Type B pancreatic cell (in vitro differentiated cells): Measurements from ENCODE around the gene CCT7. TPM values are rescaled to one million over a fixed set of nuclear protein-coding genes. Genes with fewer than 3 reads are reported as not detected.
A peak's percentile ranks its signal among the peaks of the same experiment; 100 is the strongest.
"Not testable (repeated sequence)": the region's sequence is repeated elsewhere in the genome, so short reads cannot be mapped to it uniquely, and the experiment has no call there.

Experiments
- DNase-seq: peaks from one replicate; pipeline ENCODE4 v3.0.0; 2021; ENCODE audit warnings: mixed read lengths; ENCODE audit not compliant: unreplicated experiment; ENCODE audit errors: extremely low spot score
- H3K27ac Mint-ChIP-seq: 2 replicates; pipeline ENCODE4 v1.8.0; 2021; ENCODE audit warnings: mild to moderate bottlenecking, mixed read lengths
- H3K27me3 Mint-ChIP-seq: 2 replicates; pipeline ENCODE4 v1.8.0; 2021; ENCODE audit warnings: mixed read lengths
- H3K36me3 Mint-ChIP-seq: 2 replicates; pipeline ENCODE4 v1.8.0; 2021; ENCODE audit warnings: mixed read lengths
- H3K4me1 Mint-ChIP-seq: one replicate; pipeline ENCODE4 v1.8.0; 2021; ENCODE audit warnings: mixed read lengths; ENCODE audit not compliant: unreplicated experiment
- H3K4me3 Mint-ChIP-seq: 2 replicates; pipeline ENCODE4 v1.8.0; 2021; ENCODE audit warnings: mild to moderate bottlenecking, mixed read lengths
- H3K9me3 Mint-ChIP-seq: 2 replicates; pipeline ENCODE4 v1.8.0; 2021; ENCODE audit warnings: mixed read lengths
- CTCF ChIP-seq: fragments of 200-600 bp; sonication (generic); conservative IDR thresholded peaks from 2 replicates; pipeline ENCODE4 v1.5.0; 2021; ENCODE audit warnings: antibody characterized with exemption, mild to moderate bottlenecking
- total RNA-seq: library from RNA; stranded (reverse); gene quantifications from 2 replicates; pipeline ENCODE4 v1.2.1, GENCODE V29; 2021; ENCODE audit warnings: low replicate concordance

CCT7 gene
- total RNA-seq, 1 donor from 2014 or later, result 300 TPM

- Mint-ChIP-seq H3K36me3 (no peaks in the 10 kb centered on the region), H3K9me3 (no peaks in the 10 kb centered on the region), H3K27me3 (no peaks in the 10 kb centered on the region), H3K4me1 (no peaks in the 10 kb centered on the region), H3K4me3 (no peak overlapping the region), H3K27ac (no peak overlapping the region)
- TF ChIP-seq CTCF, result no peak
- DNase-seq, result no peak
Observed at GRCh38 chr2:73259704-73260337, 25.7 kb downstream of the CCT7 start.

- Mint-ChIP-seq H3K4me1 (no peaks in the 10 kb centered on the region), H3K9me3 (no peaks in the 10 kb centered on the region), H3K27ac (no peak overlapping the region), H3K4me3 (no peak overlapping the region), H3K27me3 (no peaks in the 10 kb centered on the region), H3K36me3 (no peaks in the 10 kb centered on the region)
- no peak for DNase-seq
- TF ChIP-seq CTCF, result peak; percentile 64
Observed at GRCh38 chr2:73260338-73260984, 26.4 kb downstream of the CCT7 start.

- no peak for DNase-seq
- peaks cover 7% of the 10 kb centered on the region for H3K27me3 Mint-ChIP-seq
Observed at GRCh38 chr2:73262108-73262651, 28.1 kb downstream of the CCT7 start.

GRCh38 chr2:73262691-73263429 lies 28.8 kb downstream of the CCT7 start:
- H3K9me3 Mint-ChIP-seq, H3K4me1 Mint-ChIP-seq, DNase-seq, H3K4me3 Mint-ChIP-seq, H3K27ac Mint-ChIP-seq, H3K36me3 Mint-ChIP-seq: not testable (repeated sequence)
- peaks cover 13% of the 10 kb centered on the region for H3K27me3 Mint-ChIP-seq

More at GRCh38 chr2:73262108-73262651, 28.1 kb downstream of the CCT7 start:
- Mint-ChIP-seq H3K36me3 (peaks cover 4% of the 10 kb centered on the region), H3K9me3 (no peaks in the 10 kb centered on the region), H3K27ac (no peak overlapping the region), H3K4me1 (no peaks in the 10 kb centered on the region), H3K4me3 (no peak overlapping the region)
- no peak for TF ChIP-seq CTCF

GRCh38 chr2:73263540-73264331 lies 29.6 kb downstream of the CCT7 start:
- Mint-ChIP-seq H3K27me3 (peaks cover 22% of the 10 kb centered on the region), H3K4me3 (no peak overlapping the region), H3K27ac (no peak overlapping the region), H3K4me1 (no peaks in the 10 kb centered on the region), H3K9me3 (no peaks in the 10 kb centered on the region), H3K36me3 (peaks cover 4% of the 10 kb centered on the region)
- TF ChIP-seq CTCF, result no peak
- no peak for DNase-seq
